K562 (cell line): Measurements from ENCODE around the gene GDAP2. TPM values are rescaled to one million over a fixed set of nuclear protein-coding genes. Genes with fewer than 3 reads are reported as not detected.

Experiments used
- ATAC-seq: fragments of 200-7000 bp; cut with Tn5 transposase; 3 replicates; pipeline ENCODE4 v1.9.1; 2020; ENCODE audit warnings: moderate library complexity
- BruUV-seq: library from RNA; stranded (reverse); fragments of 400-500 nt; replicated peaks from 2 replicates; lab custom pipeline; 2021; lab: Mats Ljungman, UMichigan
- CTCF ChIA-PET: fragments of 300-600 bp; formaldehyde crosslinking; extraction: SDS; loops from one replicate; lab custom pipeline; 2021; ENCODE audit warnings: low intra/inter-chr PET ratio; lab: Yijun Ruan, JAX
- POLR2A ChIA-PET: fragments of 300-600, 350-650 bp; sonication (Branson Sonifier 250); formaldehyde crosslinking; extraction: SDS; loops from one replicate; lab custom pipeline; 2021; ENCODE audit warnings: antibody characterized with exemption, inconsistent platforms; lab: Yijun Ruan, JAX
- DNase-seq, 4 experiments: peaks; one replicate each; pipeline versions ENCODE4 v3.0.0 to v3.0.0-alpha.2; 2011 to 2018; ENCODE audit warnings: low spot score in 3 of 4, mixed read lengths in 3 of 4; ENCODE audit errors: extremely low read depth in 1 of 4
- FAIRE-seq: peaks from 2 replicates; lab custom pipeline; 2011; peaks lifted over from hg19 to GRCh38; lab: Jason Lieb, UNC
- H2AFZ ChIP-seq: 2 replicates; pipeline ENCODE4 v1.6.0; 2011; ENCODE audit warnings: low read depth, low read length, control low read depth, inconsistent platforms
- H3K27ac ChIP-seq: fragments of 200-600 bp; 3 replicates; pipeline ENCODE4 v1.8.0; 2011; ENCODE audit warnings: low read depth, mild to moderate bottlenecking, control low read depth, inconsistent platforms, low read length, moderate library complexity, mixed read lengths; ENCODE audit errors: extremely low read depth
- H3K27me3 ChIP-seq, 2 experiments: fragments of 300-600 bp in 1 of 2; 2 replicates in 1 of 2; 3 replicates in 1 of 2; pipeline versions ENCODE4 v1.6.0 to v1.8.0; 2011; ENCODE audit warnings: inconsistent platforms in 2 of 2, low read length in 2 of 2, mild to moderate bottlenecking in 1 of 2, mixed read lengths in 1 of 2, moderate library complexity in 1 of 2; ENCODE audit not compliant: control insufficient read depth in 2 of 2, insufficient read depth in 2 of 2
- H3K36me3 ChIP-seq: fragments of 300-600 bp; 3 replicates; pipeline ENCODE4 v1.8.0; 2011; ENCODE audit warnings: mild to moderate bottlenecking, low read length, inconsistent platforms; ENCODE audit not compliant: control insufficient read depth, insufficient read depth
- H3K4me1 ChIP-seq, 2 experiments: fragments of 200-600 bp in 1 of 2; replicated peaks in 1 of 2; 2 replicates in 1 of 2; 3 replicates in 1 of 2; pipeline versions ENCODE4 v1.5.1 to v1.8.0; 2011; ENCODE audit warnings: inconsistent platforms in 2 of 2, low read length in 2 of 2, mild to moderate bottlenecking in 1 of 2, mixed read lengths in 1 of 2, moderate library complexity in 1 of 2; ENCODE audit not compliant: control insufficient read depth in 2 of 2, insufficient read depth in 2 of 2
- H3K4me2 ChIP-seq: 2 replicates; pipeline ENCODE4 v1.6.1; 2011; ENCODE audit warnings: low read length, control low read depth, inconsistent platforms, mixed read lengths; ENCODE audit not compliant: insufficient read depth
- H3K4me3 ChIP-seq: fragments of 200-600 bp; sonication (generic), shearing (Covaris generic); 2 replicates; pipeline ENCODE4 v1.5.1; 2016; ENCODE audit warnings: control low read depth, inconsistent platforms
- H3K79me2 ChIP-seq: fragments of 200-600 bp; 3 replicates; pipeline ENCODE4 v1.8.0; 2011; ENCODE audit warnings: low read length, inconsistent platforms; ENCODE audit not compliant: control insufficient read depth, insufficient read depth
- H3K9ac ChIP-seq, 2 experiments: 2 replicates each; pipeline versions ENCODE4 v1.6.0 to v1.6.1; 2011; ENCODE audit warnings: low read depth in 2 of 2, low read length in 2 of 2, control low read depth in 1 of 2, inconsistent platforms in 1 of 2, mild to moderate bottlenecking in 1 of 2, mixed read lengths in 1 of 2; ENCODE audit not compliant: insufficient read depth in 1 of 2
- H3K9me1 ChIP-seq: one replicate; pipeline ENCODE4 v1.6.0; 2011; ENCODE audit warnings: inconsistent platforms, mild to moderate bottlenecking, low read length, moderate library complexity; ENCODE audit not compliant: control insufficient read depth, insufficient read depth
- H3K9me3 ChIP-seq: replicated peaks from 2 replicates; pipeline ENCODE4 v1.5.1; 2011; ENCODE audit warnings: low read depth, low read length, inconsistent platforms; ENCODE audit not compliant: control insufficient read depth, insufficient read depth
- H4K20me1 ChIP-seq: replicated peaks from 2 replicates; pipeline ENCODE4 v1.6.1; 2011; ENCODE audit warnings: low read length, inconsistent platforms, mixed read lengths; ENCODE audit not compliant: control insufficient read depth, insufficient read depth
- CHD2 ChIP-seq: IDR thresholded peaks from 2 replicates; pipeline ENCODE4 v1.6.1; 2011; ENCODE audit warnings: low read depth, low read length
- CXXC5 ChIP-seq: fragments of 250-450 bp; sonication (Bioruptor Pico); IDR thresholded peaks from 2 replicates; pipeline ENCODE4 v1.8.0; 2022; ENCODE audit warnings: inconsistent platforms, mild to moderate bottlenecking, moderate library complexity
- ETV6 ChIP-seq, 3 experiments: fragments of 150-350 bp in 1 of 3; sonication (generic) in 1 of 3; formaldehyde crosslinking in 1 of 3; IDR thresholded peaks; 2 replicates each; pipeline versions ENCODE4 v1.6.1 to v1.8.0; 2014 to 2022; ENCODE audit warnings: borderline replicate concordance in 2 of 3, low read depth in 2 of 3, antibody characterized with exemption in 1 of 3, low read length in 1 of 3, mild to moderate bottlenecking in 1 of 3, missing genetic modification reagents in 1 of 3
- GABPB1 ChIP-seq: sonication (generic); formaldehyde crosslinking; IDR thresholded peaks from 2 replicates; pipeline ENCODE4 v1.8.0; 2022; ENCODE audit warnings: mild to moderate bottlenecking, missing genetic modification reagents
- MED1 ChIP-seq: sonication (generic); formaldehyde crosslinking; IDR thresholded peaks from 2 replicates; pipeline ENCODE4 v1.8.1; 2023; ENCODE audit warnings: missing genetic modification reagents, borderline replicate concordance
- POLR2B ChIP-seq: fragments of 450-650 bp; IDR thresholded peaks from 2 replicates; pipeline ENCODE4 v1.6.1; 2018; ENCODE audit warnings: low read depth; ENCODE audit not compliant: partially characterized antibody
- POLR3A ChIP-seq: IDR thresholded peaks from 2 replicates; pipeline ENCODE4 v1.6.1; 2011; ENCODE audit warnings: borderline replicate concordance, mild to moderate bottlenecking, moderate library complexity; ENCODE audit not compliant: insufficient read length, insufficient read depth; ENCODE audit errors: extremely low read depth
- ZFP30 ChIP-seq: fragments of 250-450 bp; sonication (Bioruptor Pico); IDR thresholded peaks from 2 replicates; pipeline ENCODE4 v1.8.0; 2022; ENCODE audit warnings: moderate library complexity, mild to moderate bottlenecking, inconsistent platforms, borderline replicate concordance
- ZNF212 ChIP-seq: fragments of 450-650 bp; formaldehyde crosslinking; IDR thresholded peaks from 2 replicates; pipeline ENCODE4 v1.4.0; 2020; ENCODE audit warnings: mild to moderate bottlenecking
- WGBS: fragments of 100-300 bp; shearing (Covaris generic); methylation state at CpG from one replicate; pipeline ENCODE4 v1.1.6; 2016; ENCODE audit warnings: low coverage, mixed read lengths; ENCODE audit not compliant: insufficient coverage; ENCODE audit errors: missing lambda C conversion rate; 5-methylcytosine and 5-hydroxymethylcytosine counted together
- in situ Hi-C: fragments of 300-500 bp; cut with MboI; formaldehyde crosslinking; loops from 4 replicates; pipeline ENCODE4 v1.15.0; 2018; ENCODE audit warnings: inconsistent platforms, mixed read lengths
- intact Hi-C: fragments of 100-400 bp; cut with micrococcal nuclease; formaldehyde crosslinking; loops from 2 replicates; pipeline ENCODE4 v1.14.2; 2022
- polyA plus RNA-seq, 8 experiments: library from polyadenylated mRNA; depleted of rRNA in 4 of 8; stranded (reverse) in 5 of 8; unstranded in 3 of 8; fragments of >200 nt; fragmentation: Nextera tagmentation in 2 of 8; fragmentation: Illumina TruSeq in 1 of 8; extraction: Ambion mirVana in 2 of 8; extraction: Trizol in 1 of 8; gene quantifications; 2 replicates each; pipeline versions ENCODE4 v1.2.1 to v1.2.3, GENCODE V29; 2011 to 2014; ENCODE audit warnings: inconsistent platforms in 1 of 8, missing spikeins in 1 of 8
- total RNA-seq, 7 experiments: library from RNA; depleted of rRNA in 6 of 7; stranded (reverse); fragments of >200 nt in 6 of 7; fragmentation: Illumina TruSeq in 2 of 7; extraction: Trizol in 2 of 7; gene quantifications; 2 replicates each; pipeline versions ENCODE4 v1.2.1 to v1.2.3, GENCODE V29; 2011 to 2021; ENCODE audit warnings: low replicate concordance in 1 of 7
- TF ChIP-seq, protein P1 (sequence below): fragments of 450-650 bp; IDR thresholded peaks from 2 replicates; pipeline ENCODE4 v1.6.1; 2016; ENCODE audit warnings: missing biosample characterization, missing genetic modification characterization
- TF ChIP-seq, protein P2 (sequence below): sonication (generic); formaldehyde crosslinking; IDR thresholded peaks from 2 replicates; pipeline ENCODE4 v1.9.0; 2022; ENCODE audit warnings: mild to moderate bottlenecking, missing genetic modification reagents
- TF ChIP-seq, protein P3 (sequence below): fragments of 450-650 bp; IDR thresholded peaks from 2 replicates; pipeline ENCODE4 v1.6.1; 2018; ENCODE audit not compliant: partially characterized antibody
- TF ChIP-seq, protein P4 (sequence below): fragments of 250-450 bp; sonication (Bioruptor Pico); IDR thresholded peaks from 2 replicates; pipeline ENCODE4 v1.5.0; 2021; ENCODE audit warnings: mild to moderate bottlenecking, moderate library complexity

Gene GDAP2
- total and polyA plus RNA-seq, 9 of the 15 experiments (the other 6 are each of a cell fraction or from before 2014, with no cell fraction given) = 4.1 to 23.1 (median 13.2) TPM

DNA sequence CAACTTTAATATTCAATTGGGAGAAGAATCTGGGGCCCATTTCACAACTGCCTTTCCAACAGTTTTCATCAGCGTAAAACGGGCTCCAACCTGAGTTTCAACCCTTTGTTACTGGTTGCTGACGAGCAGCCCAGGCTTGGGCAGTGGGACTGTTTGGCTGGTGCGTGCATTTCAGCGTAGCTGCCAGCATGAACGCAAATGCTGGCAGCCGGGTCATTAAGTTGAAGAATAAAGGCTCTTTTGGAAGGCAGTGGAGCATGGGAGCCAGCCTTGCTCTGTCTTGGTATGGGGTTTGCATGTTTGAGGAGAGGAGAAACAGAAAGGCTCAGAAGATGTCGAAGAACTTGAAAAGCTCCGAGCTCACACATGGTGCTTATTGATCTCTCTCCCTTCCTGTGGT lies 40.8 kb upstream of the GDAP2 start:
- in situ Hi-C loops = no loop called here
- 13% methylated on average over 9 of the region's 9 CpGs for WGBS
- no peak for TF ChIP-seq CXXC5 (CRISPR knock-in tag)
- TF ChIP-seq, protein P1, sequence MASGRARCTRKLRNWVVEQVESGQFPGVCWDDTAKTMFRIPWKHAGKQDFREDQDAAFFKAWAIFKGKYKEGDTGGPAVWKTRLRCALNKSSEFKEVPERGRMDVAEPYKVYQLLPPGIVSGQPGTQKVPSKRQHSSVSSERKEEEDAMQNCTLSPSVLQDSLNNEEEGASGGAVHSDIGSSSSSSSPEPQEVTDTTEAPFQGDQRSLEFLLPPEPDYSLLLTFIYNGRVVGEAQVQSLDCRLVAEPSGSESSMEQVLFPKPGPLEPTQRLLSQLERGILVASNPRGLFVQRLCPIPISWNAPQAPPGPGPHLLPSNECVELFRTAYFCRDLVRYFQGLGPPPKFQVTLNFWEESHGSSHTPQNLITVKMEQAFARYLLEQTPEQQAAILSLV (tag) = no peak
- no peak for TF ChIP-seq ZNF212 (CRISPR knock-in tag)
- no peak for TF ChIP-seq MED1 (CRISPR knock-in tag)
- TF ChIP-seq, protein P2, sequence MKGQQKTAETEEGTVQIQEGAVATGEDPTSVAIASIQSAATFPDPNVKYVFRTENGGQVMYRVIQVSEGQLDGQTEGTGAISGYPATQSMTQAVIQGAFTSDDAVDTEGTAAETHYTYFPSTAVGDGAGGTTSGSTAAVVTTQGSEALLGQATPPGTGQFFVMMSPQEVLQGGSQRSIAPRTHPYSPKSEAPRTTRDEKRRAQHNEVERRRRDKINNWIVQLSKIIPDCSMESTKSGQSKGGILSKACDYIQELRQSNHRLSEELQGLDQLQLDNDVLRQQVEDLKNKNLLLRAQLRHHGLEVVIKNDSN = no peak
- no peak for TF ChIP-seq ETV6 (IDR thresholded peaks at IDR 0.05; ENCODE audit: borderline replicate concordance in 1 of 2, low read depth in 2 of 2, low read length in 1 of 2)
- no peak for TF ChIP-seq ETV6 (CRISPR knock-in tag; IDR thresholded peaks at IDR 0.05; ENCODE audit: borderline replicate concordance)
- no peak for TF ChIP-seq GABPB1 (CRISPR knock-in tag)
- TF ChIP-seq, protein P3, sequence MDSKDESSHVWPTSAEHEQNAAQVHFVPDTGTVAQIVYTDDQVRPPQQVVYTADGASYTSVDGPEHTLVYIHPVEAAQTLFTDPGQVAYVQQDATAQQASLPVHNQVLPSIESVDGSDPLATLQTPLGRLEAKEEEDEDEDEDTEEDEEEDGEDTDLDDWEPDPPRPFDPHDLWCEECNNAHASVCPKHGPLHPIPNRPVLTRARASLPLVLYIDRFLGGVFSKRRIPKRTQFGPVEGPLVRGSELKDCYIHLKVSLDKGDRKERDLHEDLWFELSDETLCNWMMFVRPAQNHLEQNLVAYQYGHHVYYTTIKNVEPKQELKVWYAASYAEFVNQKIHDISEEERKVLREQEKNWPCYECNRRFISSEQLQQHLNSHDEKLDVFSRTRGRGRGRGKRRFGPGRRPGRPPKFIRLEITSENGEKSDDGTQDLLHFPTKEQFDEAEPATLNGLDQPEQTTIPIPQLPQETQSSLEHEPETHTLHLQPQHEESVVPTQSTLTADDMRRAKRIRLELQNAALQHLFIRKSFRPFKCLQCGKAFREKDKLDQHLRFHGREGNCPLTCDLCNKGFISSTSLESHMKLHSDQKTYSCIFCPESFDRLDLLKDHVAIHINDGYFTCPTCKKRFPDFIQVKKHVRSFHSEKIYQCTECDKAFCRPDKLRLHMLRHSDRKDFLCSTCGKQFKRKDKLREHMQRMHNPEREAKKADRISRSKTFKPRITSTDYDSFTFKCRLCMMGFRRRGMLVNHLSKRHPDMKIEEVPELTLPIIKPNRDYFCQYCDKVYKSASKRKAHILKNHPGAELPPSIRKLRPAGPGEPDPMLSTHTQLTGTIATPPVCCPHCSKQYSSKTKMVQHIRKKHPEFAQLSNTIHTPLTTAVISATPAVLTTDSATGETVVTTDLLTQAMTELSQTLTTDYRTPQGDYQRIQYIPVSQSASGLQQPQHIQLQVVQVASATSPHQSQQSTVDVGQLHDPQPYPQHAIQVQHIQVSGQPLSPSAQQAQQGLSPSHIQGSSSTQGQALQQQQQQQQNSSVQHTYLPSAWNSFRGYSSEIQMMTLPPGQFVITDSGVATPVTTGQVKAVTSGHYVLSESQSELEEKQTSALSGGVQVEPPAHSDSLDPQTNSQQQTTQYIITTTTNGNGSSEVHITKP = no peak
- TF ChIP-seq, protein P4, sequence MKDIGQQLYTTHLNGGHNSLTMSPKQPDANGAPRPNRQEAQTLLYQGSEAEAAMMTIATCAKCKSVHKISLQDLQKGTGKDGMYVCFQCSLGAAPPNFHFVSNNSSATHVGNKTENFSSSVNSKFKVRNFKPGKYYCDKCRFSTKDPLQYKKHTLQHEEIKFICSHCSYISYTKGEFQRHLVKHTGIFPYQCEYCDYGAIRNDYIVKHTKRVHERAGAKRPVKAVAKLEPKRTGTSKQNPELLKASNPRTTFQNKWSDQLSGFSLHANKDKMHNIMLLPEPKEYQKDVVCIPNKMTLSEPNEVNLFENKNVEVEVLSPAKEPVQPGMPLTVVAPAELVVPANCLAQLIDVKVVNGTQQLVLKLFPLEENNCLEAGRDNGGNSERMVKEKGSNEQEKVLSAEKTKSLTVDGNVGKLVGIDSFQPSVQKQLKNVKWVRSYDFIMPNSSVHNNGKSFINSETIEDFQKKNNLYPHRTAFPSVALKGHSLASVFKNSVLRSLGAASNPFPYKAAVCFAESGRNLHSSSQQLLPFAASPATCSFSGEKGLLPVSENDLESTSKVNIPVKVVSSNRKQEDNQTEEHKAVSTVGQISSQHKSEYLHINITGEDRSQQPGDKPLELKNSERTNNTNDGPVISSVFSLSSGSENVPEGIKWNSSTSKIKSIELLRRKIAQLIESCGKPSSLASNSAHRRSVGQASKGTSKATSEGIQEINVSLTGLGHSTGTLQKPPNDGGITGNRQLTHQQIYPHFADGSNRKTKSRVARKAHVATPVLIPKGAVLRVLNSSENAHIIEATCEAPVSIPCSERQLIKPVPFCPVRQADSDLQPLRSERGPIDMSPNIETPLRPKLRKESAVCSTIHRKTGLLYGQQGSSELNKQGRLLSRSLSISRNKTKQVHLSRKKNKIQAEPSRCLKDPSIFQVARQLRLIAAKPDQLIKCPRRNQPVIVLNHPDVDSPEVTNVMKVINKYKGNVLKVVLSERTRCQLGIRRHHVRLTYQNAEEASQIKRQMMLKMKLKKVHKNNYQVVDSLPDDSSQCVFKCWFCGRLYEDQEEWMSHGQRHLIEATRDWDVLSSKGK (CRISPR knock-in tag) = no peak
- no peak for TF ChIP-seq POLR2B
- no peak for TF ChIP-seq ZFP30 (CRISPR knock-in tag)
- no peak for TF ChIP-seq CHD2
- no peak for TF ChIP-seq POLR3A

More for the DNA sequence above, 40.8 kb upstream of the GDAP2 start:
- DNase-seq = no peak
- H3K4me3 ChIP-seq = no peak overlapping the region
- FAIRE-seq = no peak
- CTCF ChIA-PET = no interaction called here
- BruUV-seq = no TSS peak
- peaks cover 0 to 4% of the 10 kb centered on the region in 2 experiments; a peak in 3 of 5 replicates for H3K27me3 ChIP-seq
- no peaks in the 10 kb centered on the region for H3K9me3 ChIP-seq
- H3K27ac ChIP-seq = no peak overlapping the region
- H3K9me1 ChIP-seq = no peaks in the 10 kb centered on the region
- intact Hi-C loops = no loop called here
- no peak overlapping the region for H3K4me2 ChIP-seq
- H2AFZ ChIP-seq = no peak overlapping the region
- ATAC-seq = no peak; the same call in 2 of the 3 replicates
- H3K36me3 ChIP-seq = peaks cover 5% of the 10 kb centered on the region; the same call in 1 of the 3 replicates
- H4K20me1 ChIP-seq = no peaks in the 10 kb centered on the region
- no peaks in the 10 kb centered on the region for H3K79me2 ChIP-seq
- H3K9ac ChIP-seq = no peak overlapping the region
- no peaks in the 10 kb centered on the region for H3K4me1 ChIP-seq
- POLR2A ChIA-PET = interaction anchor here (1.3 kb wide), 1 partner anchor 10 kb away, joined by 3 read pairs; no protein-coding TSS in a partner anchor
